ENCODE data around the gene KCTD19. TPM values are rescaled to one million over a fixed set of nuclear protein-coding genes. Genes with fewer than 3 reads are reported as not detected.
A peak's percentile ranks its signal among the peaks of the same experiment; 100 is the strongest.

The KCTD19 gene
- total RNA-seq, 4 donors from 2014 or later: under 0.01 to 2.3 (median 0.25) TPM

- TF ChIP-seq POLR2A (IDR thresholded peaks at IDR 0.05): no peak
- TF ChIP-seq EP300 (IDR thresholded peaks at IDR 0.05): no peak
- TF ChIP-seq CTCF (IDR thresholded peaks at IDR 0.05): no peak
- Histone ChIP-seq H3K27me3 (no peaks in the 10 kb centered on the region), H3K4me3 (no peak overlapping the region), H3K4me1 (peaks cover 0 to 13% (median 0%) of the 10 kb centered on the region in 4 donors), H3K36me3 (no peaks in the 10 kb centered on the region), H3K9me3 (no peaks in the 10 kb centered on the region), H3K27ac (peak overlapping the region; percentile 46 to 84 (median 68))
- 61 to 62% methylated on average over 11 of the region's 11 CpGs for WGBS, 2 donors
- peak; percentile 60 to 70 for DNase-seq (ENCODE audit: low spot score in 2 of 2)
Measured at GRCh38 chr16:67301080-67301782, 25.3 kb downstream of the KCTD19 start.

- H3K27me3 ChIP-seq: no peaks in the 10 kb centered on the region
- no peaks in the 10 kb centered on the region for H3K9me3 ChIP-seq
- TF ChIP-seq EP300 (IDR thresholded peaks at IDR 0.05) (no peak), CTCF (IDR thresholded peaks at IDR 0.05) (no peak), POLR2A (IDR thresholded peaks at IDR 0.05) (no peak)
- 94 to 97% methylated on average over 15 of the region's 15 CpGs for WGBS, 2 donors
- no peak for DNase-seq (ENCODE audit: low spot score in 2 of 2)
- H3K4me3 ChIP-seq: no peak overlapping the region
- H3K27ac ChIP-seq: peak overlapping the region in 1 of 4 donors; percentile 29
- H3K36me3 ChIP-seq: no peaks in the 10 kb centered on the region
- peaks cover 0 to 23% (median 0%) of the 10 kb centered on the region in 4 donors for H3K4me1 ChIP-seq
Measured at GRCh38 chr16:67299269-67299668, 27.3 kb downstream of the KCTD19 start.

GRCh38 chr16:67298277-67298676, 28.3 kb downstream of the KCTD19 start:
- 94 to 96% methylated on average over 9 of the region's 9 CpGs for WGBS, 2 donors
- no peak for DNase-seq (ENCODE audit: low spot score in 2 of 2)
- Histone ChIP-seq H3K27me3 (no peaks in the 10 kb centered on the region), H3K27ac (no peak overlapping the region), H3K9me3 (no peaks in the 10 kb centered on the region), H3K4me1 (peaks cover 0 to 23% (median 0%) of the 10 kb centered on the region in 4 donors), H3K36me3 (no peaks in the 10 kb centered on the region), H3K4me3 (no peak overlapping the region)
- no peak for TF ChIP-seq CTCF (IDR thresholded peaks at IDR 0.05)
- no peak for TF ChIP-seq EP300 (IDR thresholded peaks at IDR 0.05)
- no peak for TF ChIP-seq POLR2A (IDR thresholded peaks at IDR 0.05)

GRCh38 chr16:67296420-67296819, 30.1 kb downstream of the KCTD19 start:
- no peak overlapping the region for H3K27ac ChIP-seq
- no peaks in the 10 kb centered on the region for H3K9me3 ChIP-seq
- peaks cover 0 to 22% (median 0%) of the 10 kb centered on the region in 4 donors for H3K4me1 ChIP-seq
- no peak for DNase-seq (ENCODE audit: low spot score in 2 of 2)
- no peak for TF ChIP-seq EP300 (IDR thresholded peaks at IDR 0.05)
- no peak for TF ChIP-seq POLR2A (IDR thresholded peaks at IDR 0.05)
- H3K4me3 ChIP-seq: no peak overlapping the region
- no peaks in the 10 kb centered on the region for H3K36me3 ChIP-seq
- H3K27me3 ChIP-seq: no peaks in the 10 kb centered on the region
- WGBS, 2 donors: 44 to 50% methylated on average over 2 to 3 of the region's 3 CpGs

- Histone ChIP-seq H3K36me3 (no peaks in the 10 kb centered on the region), H3K27ac (peak overlapping the region in 1 of 4 donors; percentile 15), H3K27me3 (no peaks in the 10 kb centered on the region), H3K9me3 (no peaks in the 10 kb centered on the region), H3K4me1 (peaks cover 0 to 11% (median 0%) of the 10 kb centered on the region in 4 donors), H3K4me3 (no peak overlapping the region)
- DNase-seq (ENCODE audit: low spot score in 2 of 2): no peak
- WGBS, 2 donors: 49 to 52% methylated on average over 7 of the region's 7 CpGs
- TF ChIP-seq POLR2A (IDR thresholded peaks at IDR 0.05) (no peak), EP300 (IDR thresholded peaks at IDR 0.05) (no peak), CTCF (IDR thresholded peaks at IDR 0.05) (no peak)
Measured at GRCh38 chr16:67294938-67295361, 31.6 kb downstream of the KCTD19 start.

All from tibial nerve (tissue), 4 donors.